HG02885 (cell line): ENCODE data around the gene GRIK3.

Experiments
- ATAC-seq: cut with Tn5 transposase; IDR thresholded peaks from one replicate; pipeline ENCODE4 v1.9.1; 2021; ENCODE audit warnings: mild to moderate bottlenecking; ENCODE audit not compliant: unreplicated experiment, poor library complexity

Gene GRIK3

GRCh38 chr1:36805979-36806640, 228.2 kb downstream of the GRIK3 start:
- ATAC-seq, result no peak

- ATAC-seq, result no peak
These were observed 229.5 kb downstream of the GRIK3 start for GRCh38 chr1:36804669-36805314.

DNA sequence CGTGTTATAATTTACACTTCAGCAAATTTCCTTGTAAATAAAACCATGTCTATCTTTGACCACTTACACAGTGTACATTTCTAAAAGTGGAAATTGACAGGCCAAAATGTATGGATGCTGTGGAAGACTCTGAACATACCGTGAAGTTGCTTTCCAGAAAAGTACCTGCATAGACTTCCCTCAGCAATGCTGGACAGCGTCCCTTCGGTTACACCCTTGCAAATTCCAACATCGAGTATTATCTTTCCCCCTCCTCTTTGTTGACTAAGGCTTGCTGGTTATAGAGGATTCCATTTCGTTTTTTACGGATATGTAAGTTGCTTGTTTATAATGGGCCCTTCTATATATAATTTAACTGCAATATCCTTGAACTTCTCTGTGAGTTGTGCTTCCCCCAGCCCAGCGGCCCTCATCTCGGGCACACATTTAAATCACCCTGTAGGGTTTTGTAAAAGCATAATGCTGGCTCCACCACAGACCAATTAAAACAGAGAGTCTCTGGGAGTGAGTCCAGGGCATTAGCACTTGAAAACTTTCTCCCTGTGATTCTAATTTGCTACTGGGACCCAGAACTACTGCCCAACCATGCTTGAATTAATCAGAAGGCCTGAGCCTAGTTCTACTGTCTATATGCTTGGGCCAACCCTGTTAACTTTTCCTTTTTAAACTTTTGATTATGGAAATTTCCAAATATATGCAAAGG, 230.3 kb downstream of the GRIK3 start:
- no peak for ATAC-seq

DNA sequence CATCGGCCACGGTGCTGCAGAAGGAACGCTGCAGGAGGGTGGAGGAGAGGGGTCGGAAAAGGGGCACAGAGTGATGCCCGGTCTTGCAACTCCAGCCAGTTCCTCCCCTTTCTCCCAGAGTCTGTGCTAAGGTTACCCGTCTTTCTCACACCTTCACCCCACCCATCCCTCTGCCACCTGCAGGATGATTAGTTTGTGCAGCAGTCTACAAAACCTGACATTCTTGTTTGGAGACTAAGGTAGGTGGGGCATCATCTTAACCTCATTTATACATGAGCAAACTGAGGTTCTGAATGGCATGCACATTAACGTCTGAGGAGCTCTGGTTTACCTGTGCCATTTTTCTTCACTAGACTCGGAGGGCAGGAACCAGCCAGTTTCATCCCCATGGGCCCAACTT, 232.3 kb downstream of the GRIK3 start:
- ATAC-seq, result no peak

GRCh38 chr1:36797761-36798160, 236.6 kb downstream of the GRIK3 start:
- no peak for ATAC-seq

DNA sequence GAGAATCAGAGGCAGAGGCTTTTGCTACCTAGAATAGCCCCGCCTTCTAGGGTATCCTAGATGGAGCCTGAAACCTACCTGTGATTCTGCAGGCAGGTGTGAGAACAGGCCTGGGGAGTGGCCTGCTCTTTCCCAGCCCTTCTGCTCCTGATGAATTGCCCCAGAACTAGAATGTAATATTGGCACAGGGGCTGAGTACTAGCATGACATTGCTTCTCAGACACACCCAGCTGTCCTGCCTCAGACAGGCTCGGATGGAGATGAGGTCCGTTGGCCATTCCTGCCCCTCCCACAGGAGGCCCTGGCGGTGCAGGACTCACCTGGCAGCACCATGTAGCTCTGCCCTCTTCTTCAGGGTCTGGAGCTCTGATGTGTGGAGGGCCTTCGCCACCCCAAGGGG, 237.6 kb downstream of the GRIK3 start:
- no peak for ATAC-seq

DNA sequence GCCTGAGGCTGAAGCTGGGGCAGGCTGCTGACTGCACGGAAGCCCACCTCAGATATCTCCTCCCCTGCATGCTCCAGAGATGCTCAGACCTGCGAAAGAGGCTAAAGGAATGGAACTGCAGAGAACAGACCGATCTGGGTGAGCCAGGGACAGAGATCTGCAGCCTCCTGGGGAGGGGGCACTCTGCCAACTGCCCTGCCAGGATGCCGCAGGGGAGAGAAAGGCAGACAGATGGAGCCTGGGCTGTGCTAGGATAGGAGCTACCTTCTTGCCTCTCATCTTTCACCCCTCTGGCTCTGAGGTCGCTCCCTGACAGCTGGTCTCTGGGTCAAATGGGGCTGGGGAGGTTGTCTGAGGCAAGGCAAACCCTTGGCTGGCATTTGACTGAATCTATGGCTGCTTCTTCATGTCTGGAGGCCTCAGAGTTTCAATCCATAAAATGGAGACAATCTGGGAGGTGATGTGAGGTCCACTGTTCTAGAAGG, 238.2 kb downstream of the GRIK3 start:
- no peak for ATAC-seq

- ATAC-seq, result no peak
These were observed 239.9 kb downstream of the GRIK3 start for GRCh38 chr1:36794460-36794859.

- no peak for ATAC-seq
These were observed 240.9 kb downstream of the GRIK3 start for GRCh38 chr1:36793452-36793851.

- no peak for ATAC-seq
These were observed 242.0 kb downstream of the GRIK3 start for GRCh38 chr1:36792292-36792691.

- no peak for ATAC-seq
These were observed 244.1 kb downstream of the GRIK3 start for GRCh38 chr1:36790191-36790590.

- ATAC-seq, result no peak
These were observed 244.8 kb downstream of the GRIK3 start for GRCh38 chr1:36789535-36789934.

- no peak for ATAC-seq
These were observed 246.9 kb downstream of the GRIK3 start for GRCh38 chr1:36787312-36787913.

- no peak for ATAC-seq
These were observed 247.9 kb downstream of the GRIK3 start for GRCh38 chr1:36786425-36786824.

DNA sequence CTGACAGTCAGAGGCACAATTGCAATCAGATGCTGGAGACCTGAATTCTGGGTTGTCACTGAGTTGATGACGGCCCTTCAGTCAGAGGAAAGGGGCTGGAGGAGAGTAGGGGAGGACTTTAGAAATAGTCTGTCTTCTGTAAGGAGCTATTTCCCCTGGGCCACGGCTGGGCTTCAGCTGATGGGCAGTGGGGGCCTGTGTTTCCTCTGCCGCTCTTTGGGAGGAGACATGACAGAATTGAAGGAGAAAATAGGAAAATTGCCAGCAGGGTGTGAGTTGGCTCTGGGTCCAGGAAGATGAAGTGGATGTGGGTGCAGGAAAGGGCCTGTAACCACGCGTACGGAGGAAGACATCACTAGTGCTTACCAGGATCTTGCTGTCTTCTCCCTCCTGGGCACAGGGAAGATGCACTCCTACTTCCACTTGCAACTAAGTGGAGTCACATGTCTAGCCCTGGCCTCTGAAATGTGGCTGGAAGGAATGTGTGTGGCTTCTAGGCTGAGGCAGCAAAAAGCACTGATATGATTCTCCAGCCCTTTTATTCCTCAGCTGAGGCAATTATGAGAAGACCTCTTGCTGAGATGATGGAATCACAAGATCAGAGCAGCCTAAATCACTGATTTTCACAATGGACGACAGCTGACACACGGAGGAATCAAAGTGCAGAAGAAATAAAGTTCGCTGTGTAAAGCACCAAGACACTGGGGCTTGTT, 250.0 kb downstream of the GRIK3 start:
- no peak for ATAC-seq

- no peak for ATAC-seq
These were observed 250.8 kb downstream of the GRIK3 start for GRCh38 chr1:36783475-36783874.

GRCh38 chr1:36782785-36783184, 251.5 kb downstream of the GRIK3 start:
- no peak for ATAC-seq

DNA sequence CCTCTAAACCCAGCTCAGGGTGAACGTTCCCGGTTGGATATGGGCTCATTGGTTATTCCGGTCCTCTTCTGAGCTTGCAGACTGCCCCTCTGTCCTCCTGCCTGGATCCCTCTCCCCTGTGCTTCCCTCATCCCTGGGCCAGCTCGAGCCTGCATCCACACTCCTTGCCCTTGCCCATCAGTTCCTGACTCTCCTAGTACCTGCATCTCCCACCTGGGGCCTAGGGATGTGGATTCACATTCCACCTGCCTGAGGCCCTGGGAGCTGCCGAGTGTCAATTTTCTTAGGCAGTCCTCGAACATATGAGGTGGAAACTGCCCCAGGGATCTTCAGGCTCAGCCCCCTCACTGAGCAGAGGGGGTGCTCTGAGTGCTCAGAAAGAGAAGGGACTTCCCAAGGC, 252.2 kb downstream of the GRIK3 start:
- no peak for ATAC-seq

GRCh38 chr1:36781098-36781497, 253.2 kb downstream of the GRIK3 start:
- ATAC-seq, result no peak

DNA sequence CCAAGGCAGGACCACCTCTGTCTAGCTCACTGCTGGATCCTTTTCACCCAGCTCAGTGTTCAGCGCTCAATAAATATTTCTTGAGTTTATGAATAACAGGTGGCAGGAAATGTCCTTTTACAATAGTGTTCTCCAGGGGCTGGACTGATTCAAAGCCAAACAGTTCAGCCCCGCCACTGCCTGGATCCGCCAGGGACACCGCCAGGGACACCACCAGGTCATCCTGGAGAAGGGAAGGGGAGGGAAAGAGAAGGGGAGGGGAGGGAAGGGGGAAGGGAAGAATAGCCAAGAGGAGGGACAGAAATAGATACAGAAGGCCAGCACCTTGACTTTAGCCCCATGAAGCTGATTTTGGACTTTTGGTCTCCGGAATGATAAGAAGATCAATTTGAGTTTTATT, 255.6 kb downstream of the GRIK3 start:
- ATAC-seq, result no peak
